ENCODE data around the gene OLIG1. TPM values are rescaled to one million over a fixed set of nuclear protein-coding genes. Genes with fewer than 3 reads are reported as not detected.

OLIG1 gene
- polyA plus RNA-seq, 3 donors, result 20.0 to 51.0 (median 40.7) TPM

DNA sequence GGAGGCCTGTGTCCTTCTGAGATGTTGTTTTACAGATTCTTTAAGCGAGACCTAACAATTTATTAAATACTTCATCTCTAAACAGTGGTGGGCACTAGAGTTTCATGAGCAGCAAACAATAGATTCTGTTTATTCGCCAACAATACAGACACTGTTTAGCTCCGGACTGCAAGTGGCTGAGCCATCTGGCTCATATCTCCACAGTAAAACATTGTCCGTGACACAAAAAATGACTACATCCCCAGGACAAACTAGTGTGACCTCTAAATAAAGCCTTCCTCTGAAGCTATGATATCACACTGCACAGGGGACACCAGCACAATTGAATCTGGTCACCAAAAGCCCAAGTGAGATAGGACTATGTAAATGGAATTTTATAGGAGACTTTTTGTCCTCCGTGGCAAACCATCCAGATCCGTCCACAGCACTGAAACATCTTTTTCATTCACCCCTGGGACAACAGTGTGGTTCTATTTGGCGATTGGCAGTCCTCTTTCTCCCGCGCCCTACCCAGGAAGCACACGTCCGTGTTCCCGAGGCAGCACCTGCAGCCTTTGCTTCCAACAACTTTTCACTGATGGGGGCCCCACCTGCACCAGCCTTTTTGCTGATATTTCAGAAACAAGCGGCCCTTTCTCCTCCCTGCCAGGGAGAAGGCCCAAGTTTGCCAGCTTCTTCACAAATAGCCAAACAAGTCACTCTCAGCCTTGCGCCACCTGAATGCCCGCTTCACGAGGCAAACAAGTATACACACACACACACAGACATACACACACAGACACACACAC lies 47.4 kb downstream of the OLIG1 start:
- 96% methylated on average over 14 of the region's 16 CpGs for WGBS (ENCODE audit: insufficient coverage)
- Histone ChIP-seq H4K20me1 (ENCODE audit: insufficient read depth, low read length) (no peaks in the 10 kb centered on the region), H3K4me1 (ENCODE audit: control insufficient read depth in 1 of 2, insufficient read depth in 2 of 2, low read length in 2 of 2) (no peaks in the 10 kb centered on the region), H3K36me3 (replicated peaks in 1 of 2; ENCODE audit: control insufficient read depth in 1 of 2, insufficient read depth in 2 of 2, low read length in 2 of 2) (no peaks in the 10 kb centered on the region), H3K9me3 (replicated peaks in 1 of 2; ENCODE audit: control insufficient read depth in 1 of 2, insufficient read depth in 1 of 2, low read length in 2 of 2) (no peaks in the 10 kb centered on the region), H3K4me2 (replicated peaks; ENCODE audit: extremely low read depth, low read length, poor library complexity, severe bottlenecking) (no peak overlapping the region), H3K27me3 (ENCODE audit: control insufficient read depth in 2 of 2, insufficient read depth in 2 of 2, low read length in 2 of 2) (no peaks in the 10 kb centered on the region), H3K27ac (ENCODE audit: low read depth in 1 of 2, low read length in 2 of 2) (no peak overlapping the region), H3K79me2 (ENCODE audit: insufficient read depth, low read length) (no peaks in the 10 kb centered on the region), H3K4me3 (replicated peaks in 1 of 3; ENCODE audit: low read depth in 2 of 3, low read length in 3 of 3) (no peak overlapping the region), H3K9ac (ENCODE audit: insufficient read depth, low read length, poor library complexity, severe bottlenecking) (no peak overlapping the region), H2AFZ (ENCODE audit: insufficient read depth, low read depth, low read length, poor library complexity, severe bottlenecking) (no peak overlapping the region)
- H3K9me3 Mint-ChIP-seq, result no peaks in the 10 kb centered on the region
- peaks cover 3 to 8% (median 8%) of the 10 kb centered on the region in 3 donors for H3K27me3 Mint-ChIP-seq (ENCODE audit: low read depth in 3 of 3)
- intact Hi-C loops (cut with micrococcal nuclease), result no loop called here
- peaks cover 9% of the 10 kb centered on the region for H3K4me1 Mint-ChIP-seq
- H3K4me3 Mint-ChIP-seq, result no peak overlapping the region
- no peaks in the 10 kb centered on the region for H3K36me3 Mint-ChIP-seq
- TF ChIP-seq, protein P1, sequence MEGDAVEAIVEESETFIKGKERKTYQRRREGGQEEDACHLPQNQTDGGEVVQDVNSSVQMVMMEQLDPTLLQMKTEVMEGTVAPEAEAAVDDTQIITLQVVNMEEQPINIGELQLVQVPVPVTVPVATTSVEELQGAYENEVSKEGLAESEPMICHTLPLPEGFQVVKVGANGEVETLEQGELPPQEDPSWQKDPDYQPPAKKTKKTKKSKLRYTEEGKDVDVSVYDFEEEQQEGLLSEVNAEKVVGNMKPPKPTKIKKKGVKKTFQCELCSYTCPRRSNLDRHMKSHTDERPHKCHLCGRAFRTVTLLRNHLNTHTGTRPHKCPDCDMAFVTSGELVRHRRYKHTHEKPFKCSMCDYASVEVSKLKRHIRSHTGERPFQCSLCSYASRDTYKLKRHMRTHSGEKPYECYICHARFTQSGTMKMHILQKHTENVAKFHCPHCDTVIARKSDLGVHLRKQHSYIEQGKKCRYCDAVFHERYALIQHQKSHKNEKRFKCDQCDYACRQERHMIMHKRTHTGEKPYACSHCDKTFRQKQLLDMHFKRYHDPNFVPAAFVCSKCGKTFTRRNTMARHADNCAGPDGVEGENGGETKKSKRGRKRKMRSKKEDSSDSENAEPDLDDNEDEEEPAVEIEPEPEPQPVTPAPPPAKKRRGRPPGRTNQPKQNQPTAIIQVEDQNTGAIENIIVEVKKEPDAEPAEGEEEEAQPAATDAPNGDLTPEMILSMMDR (IDR thresholded peaks at IDR 0.05), result no peak
- DNase-seq, result no peak
- no peak overlapping the region for H3K27ac Mint-ChIP-seq

Other genes starting within 250 kb of the OLIG1 start
- gene OLIG2, start 44.2 kb upstream of the OLIG1 start, polyA plus RNA-seq, result under 1 TPM in 1 of 3 donors, not detected in 2; 0.20 TPM
- 10 to 100 TPM; 47.7 to 79.8 (median 59.5) TPM for gene IFNAR2, start 159.8 kb downstream of the OLIG1 start, polyA plus RNA-seq
- gene IL10RB, start 196.2 kb downstream of the OLIG1 start, polyA plus RNA-seq, result 100 to 1,000 TPM in 2 of 3 donors, 10 to 100 TPM in 1; 79.0 to 225 (median 212) TPM